SK-N-SH (cell line): ENCODE measurements around the gene ERC2. TPM values are rescaled to one million over a fixed set of nuclear protein-coding genes. Genes with fewer than 3 reads are reported as not detected.

ENCODE experiments used
- CTCF ChIA-PET: fragments of 300-600, 350-600 bp; formaldehyde crosslinking; extraction: SDS; loops from one replicate; lab custom pipeline; 2021; lab: Yijun Ruan, JAX
- POLR2A ChIA-PET: fragments of 350-600 bp; sonication (Branson Sonifier 250); formaldehyde crosslinking; extraction: SDS; loops from one replicate; lab custom pipeline; 2020; ENCODE audit warnings: antibody characterized with exemption, inconsistent platforms; lab: Yijun Ruan, JAX
- DNase-seq: peaks from one replicate; pipeline ENCODE4 v3.0.0; 2012
- H2AFZ ChIP-seq: fragments of 200-600 bp; sonication (generic); 2 replicates; pipeline ENCODE4 v1.8.1; 2016; ENCODE audit warnings: antibody characterized with exemption, mild to moderate bottlenecking, low read depth
- H3F3A ChIP-seq: fragments of 200-600 bp; sonication (generic); replicated peaks from 2 replicates; pipeline ENCODE3; 2016; ENCODE audit warnings: antibody characterized with exemption, mild to moderate bottlenecking; ENCODE audit not compliant: insufficient read depth
- H3K27ac ChIP-seq, 2 experiments: fragments of 200-500 bp in 1 of 2; fragments of 200-600 bp in 1 of 2; sonication (Bioruptor generic) in 1 of 2; sonication (generic), shearing (Covaris generic) in 1 of 2; 2 replicates each; pipeline versions ENCODE4 v1.5.1 to v1.6.1; 2014 to 2016; ENCODE audit warnings: low read depth in 2 of 2, inconsistent platforms in 1 of 2, low read length in 1 of 2, mild to moderate bottlenecking in 1 of 2, mixed read lengths in 1 of 2
- H3K27me3 ChIP-seq: fragments of 200-600 bp; sonication (generic), shearing (Covaris generic); 2 replicates; pipeline ENCODE4 v1.6.1; 2016; ENCODE audit warnings: mixed run types; ENCODE audit not compliant: insufficient read depth
- H3K36me3 ChIP-seq, 2 experiments: fragments of 200-500 bp in 1 of 2; fragments of 200-600 bp in 1 of 2; sonication (Bioruptor generic) in 1 of 2; sonication (generic) in 1 of 2; replicated peaks in 1 of 2; 2 replicates each; pipeline versions ENCODE3 to v1.5.1; 2014 to 2016; ENCODE audit warnings: low read length in 1 of 2, mild to moderate bottlenecking in 1 of 2; ENCODE audit not compliant: insufficient read depth in 2 of 2, control insufficient read depth in 1 of 2
- H3K4me1 ChIP-seq, 2 experiments: fragments of 200-500 bp in 1 of 2; fragments of 200-600 bp in 1 of 2; sonication (Bioruptor generic) in 1 of 2; sonication (generic), shearing (Covaris generic) in 1 of 2; 2 replicates each; pipeline versions ENCODE4 v1.5.1 to v1.6.1; 2014 to 2016; ENCODE audit warnings: low read depth in 1 of 2, low read length in 1 of 2, mixed run types in 1 of 2; ENCODE audit not compliant: insufficient read depth in 2 of 2, control insufficient read depth in 1 of 2
- H3K4me2 ChIP-seq: fragments of 200-600 bp; sonication (generic), shearing (Covaris generic); 2 replicates; pipeline ENCODE4 v1.6.1; 2017; ENCODE audit warnings: mixed run types
- H3K4me3 ChIP-seq, 2 experiments: fragments of 200-500 bp in 1 of 2; fragments of 200-600 bp in 1 of 2; sonication (Bioruptor generic) in 1 of 2; sonication (generic), shearing (Covaris generic) in 1 of 2; 2 replicates each; pipeline versions ENCODE4 v1.5.1 to v1.8.1; 2014 to 2016; ENCODE audit warnings: low read depth in 2 of 2, inconsistent platforms in 1 of 2, low read length in 1 of 2, mild to moderate bottlenecking in 1 of 2, mixed read lengths in 1 of 2, moderate library complexity in 1 of 2
- H3K79me2 ChIP-seq: fragments of 200-600 bp; sonication (generic); 2 replicates; pipeline ENCODE4 v1.8.1; 2017; ENCODE audit warnings: mild to moderate bottlenecking; ENCODE audit not compliant: insufficient read depth
- H3K9ac ChIP-seq: fragments of 200-600 bp; sonication (generic); 2 replicates; pipeline ENCODE4 v1.6.1; 2017; ENCODE audit warnings: mixed run types
- H3K9me2 ChIP-seq: fragments of 200-600 bp; sonication (generic); 2 replicates; pipeline ENCODE4 v1.6.1; 2017; ENCODE audit warnings: mixed run types
- H3K9me3 ChIP-seq: fragments of 200-600 bp; sonication (generic); 2 replicates; pipeline ENCODE4 v1.6.1; 2017; ENCODE audit warnings: mixed run types, mild to moderate bottlenecking, moderate library complexity
- H4K20me1 ChIP-seq: fragments of 200-600 bp; sonication (generic); 2 replicates; pipeline ENCODE4 v1.6.1; 2017; ENCODE audit warnings: mild to moderate bottlenecking, mixed run types; ENCODE audit not compliant: insufficient read depth
- CHD2 ChIP-seq: fragments of 150-350 bp; IDR thresholded peaks from 2 replicates; pipeline ENCODE4 v1.6.1; 2018; ENCODE audit warnings: low read length; ENCODE audit not compliant: partially characterized antibody
- ELF1 ChIP-seq: IDR thresholded peaks from 2 replicates; pipeline ENCODE4 v1.4.0; 2012
- FOXJ3 ChIP-seq: sonication (generic); formaldehyde crosslinking; IDR thresholded peaks from 2 replicates; pipeline ENCODE4 v1.5.1; 2020; ENCODE audit warnings: mild to moderate bottlenecking, missing genetic modification reagents
- MEF2A ChIP-seq: IDR thresholded peaks from 2 replicates; pipeline ENCODE4 v1.4.0; 2012; ENCODE audit warnings: low read depth, borderline replicate concordance
- MXI1 ChIP-seq: IDR thresholded peaks from 2 replicates; pipeline ENCODE4 v1.6.1; 2012; ENCODE audit warnings: mild to moderate bottlenecking, low read depth, low read length, improper control_type of control experiment
- NRF1 ChIP-seq: IDR thresholded peaks from 2 replicates; pipeline ENCODE4 v1.6.1; 2012; ENCODE audit warnings: low read depth, mild to moderate bottlenecking, low read length
- POLR2AphosphoS5 ChIP-seq: IDR thresholded peaks from 2 replicates; pipeline ENCODE4 v1.6.1; 2012; ENCODE audit warnings: low read depth, low read length
- RAD21 ChIP-seq: IDR thresholded peaks from 2 replicates; pipeline ENCODE4 v1.6.1; 2012; ENCODE audit warnings: mild to moderate bottlenecking, low read length
- RCOR1 ChIP-seq: fragments of 150-350 bp; IDR thresholded peaks from 2 replicates; pipeline ENCODE4 v1.6.1; 2017; ENCODE audit warnings: antibody characterized with exemption, low read length
- SIN3A ChIP-seq: IDR thresholded peaks from 2 replicates; pipeline ENCODE4 v1.6.1; 2012; ENCODE audit warnings: low read depth, mild to moderate bottlenecking, low read length, moderate library complexity, borderline replicate concordance
- SMC3 ChIP-seq: IDR thresholded peaks from 2 replicates; pipeline ENCODE4 v1.6.1; 2012; ENCODE audit warnings: low read depth, low read length, improper control_type of control experiment
- TAF1 ChIP-seq: IDR thresholded peaks from 2 replicates; pipeline ENCODE4 v1.6.1; 2012; ENCODE audit warnings: low read depth, mild to moderate bottlenecking, low read length, moderate library complexity, borderline replicate concordance
- YY1 ChIP-seq: IDR thresholded peaks from 2 replicates; pipeline ENCODE4 v1.4.0; 2012; ENCODE audit warnings: low read depth, mild to moderate bottlenecking
- WGBS: methylation state at CpG from one replicate; pipeline ENCODE4 v1.1.6; 2017; ENCODE audit warnings: low lambda C conversion rate; 5-methylcytosine and 5-hydroxymethylcytosine counted together
- polyA plus RNA-seq, 3 experiments: library from polyadenylated mRNA; depleted of rRNA; stranded (reverse); fragments of >200 nt; gene quantifications; 2 replicates each; pipeline ENCODE4 v1.2.3, GENCODE V29; 2012
- TF ChIP-seq, protein P1 (sequence below): IDR thresholded peaks from 2 replicates; pipeline ENCODE4 v1.4.0; 2012; ENCODE audit warnings: low read depth
- TF ChIP-seq, protein P2 (sequence below): IDR thresholded peaks from 2 replicates; pipeline ENCODE4; 2012
- TF ChIP-seq, protein P3 (sequence below): IDR thresholded peaks from 2 replicates; pipeline ENCODE4 v1.4.0; 2012; ENCODE audit warnings: low read depth, borderline replicate concordance

The ERC2 gene
- polyA plus RNA-seq, 1 of the 3 experiments (the other 2 are of a cell fraction), result 1.6 TPM

DNA sequence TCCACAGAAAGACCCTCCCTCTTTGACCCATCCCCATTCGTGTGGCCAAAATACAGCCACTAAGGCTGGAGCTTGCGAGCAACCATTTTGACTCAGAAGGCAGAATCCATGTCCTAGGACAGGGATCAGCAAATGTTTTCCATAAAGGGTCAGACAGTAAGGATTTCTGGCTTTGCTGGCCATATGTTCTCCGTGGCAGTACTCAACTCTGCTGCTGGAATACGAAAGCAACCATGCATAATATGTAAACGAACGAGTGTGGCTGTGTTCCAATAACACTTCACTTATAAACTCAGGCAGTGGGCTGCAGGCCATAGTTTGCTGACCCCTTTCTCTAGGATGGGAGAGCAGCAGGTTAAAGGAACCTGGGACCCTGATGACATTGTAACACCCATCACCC is 903.5 kb downstream of the ERC2 start:
- Histone ChIP-seq H3K27ac (no peak overlapping the region), H2AFZ (no peak overlapping the region), H3K4me2 (no peak overlapping the region), H3K36me3 (no peaks in the 10 kb centered on the region), H3K4me3 (no peak overlapping the region), H3F3A (no peaks in the 10 kb centered on the region), H3K79me2 (no peaks in the 10 kb centered on the region), H3K4me1 (no peaks in the 10 kb centered on the region; a peak in 1 of 4 replicates), H3K27me3 (no peaks in the 10 kb centered on the region), H3K9me2 (no peaks in the 10 kb centered on the region), H3K9me3 (no peaks in the 10 kb centered on the region), H3K9ac (no peak overlapping the region), H4K20me1 (no peaks in the 10 kb centered on the region)
- WGBS, result 67% methylated on average over 6 of the region's 6 CpGs
- POLR2A ChIA-PET, result no interaction called here
- CTCF ChIA-PET, result interaction anchor here (1.3 kb wide), 1 partner anchor 78 kb away, joined by 4 read pairs; no protein-coding TSS in a partner anchor
- TF ChIP-seq YY1 (no peak), RCOR1 (no peak), FOXJ3 (CRISPR knock-in tag) (no peak)
- DNase-seq, result no peak

DNA sequence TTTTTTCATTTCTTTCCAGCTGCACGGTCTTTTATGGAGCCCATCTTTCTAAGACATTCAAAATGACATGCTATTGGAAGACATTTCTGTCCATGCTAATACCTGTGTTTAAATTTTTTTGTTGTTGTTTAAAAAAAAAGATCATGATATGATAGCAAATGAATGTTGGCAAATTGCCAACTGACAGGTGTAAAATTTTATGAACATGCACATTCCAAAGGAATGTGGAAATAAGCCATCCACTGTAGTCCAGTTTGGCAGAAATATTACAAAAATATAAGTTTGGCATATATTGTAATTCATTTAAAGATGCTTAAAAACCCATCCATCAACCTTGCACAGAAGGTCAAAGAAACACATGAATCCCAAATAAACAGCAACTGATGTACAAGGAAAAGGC is 905.6 kb downstream of the ERC2 start:
- DNase-seq, result no peak
- Histone ChIP-seq H3K27ac (no peak overlapping the region), H3K4me3 (no peak overlapping the region), H3K4me1 (no peaks in the 10 kb centered on the region; a peak in 2 of 4 replicates), H3K9ac (no peak overlapping the region), H2AFZ (no peak overlapping the region), H3K36me3 (no peaks in the 10 kb centered on the region), H3F3A (no peaks in the 10 kb centered on the region), H3K27me3 (no peaks in the 10 kb centered on the region), H4K20me1 (no peaks in the 10 kb centered on the region), H3K79me2 (no peaks in the 10 kb centered on the region), H3K4me2 (no peak overlapping the region), H3K9me3 (no peaks in the 10 kb centered on the region), H3K9me2 (no peaks in the 10 kb centered on the region)
- CTCF ChIA-PET, result interaction anchor here (0.6 kb wide), 1 partner anchor 558 kb away, joined by 3 read pairs; no protein-coding TSS in a partner anchor
- POLR2A ChIA-PET, result no interaction called here
- WGBS, result 73% methylated on average over 1 of the region's 1 CpG
- TF ChIP-seq, protein P1, sequence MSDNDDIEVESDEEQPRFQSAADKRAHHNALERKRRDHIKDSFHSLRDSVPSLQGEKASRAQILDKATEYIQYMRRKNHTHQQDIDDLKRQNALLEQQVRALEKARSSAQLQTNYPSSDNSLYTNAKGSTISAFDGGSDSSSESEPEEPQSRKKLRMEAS, result no peak
- TF ChIP-seq ELF1, result no peak
- no peak for TF ChIP-seq CHD2
- TF ChIP-seq RAD21, result no peak
- TF ChIP-seq, protein P2, sequence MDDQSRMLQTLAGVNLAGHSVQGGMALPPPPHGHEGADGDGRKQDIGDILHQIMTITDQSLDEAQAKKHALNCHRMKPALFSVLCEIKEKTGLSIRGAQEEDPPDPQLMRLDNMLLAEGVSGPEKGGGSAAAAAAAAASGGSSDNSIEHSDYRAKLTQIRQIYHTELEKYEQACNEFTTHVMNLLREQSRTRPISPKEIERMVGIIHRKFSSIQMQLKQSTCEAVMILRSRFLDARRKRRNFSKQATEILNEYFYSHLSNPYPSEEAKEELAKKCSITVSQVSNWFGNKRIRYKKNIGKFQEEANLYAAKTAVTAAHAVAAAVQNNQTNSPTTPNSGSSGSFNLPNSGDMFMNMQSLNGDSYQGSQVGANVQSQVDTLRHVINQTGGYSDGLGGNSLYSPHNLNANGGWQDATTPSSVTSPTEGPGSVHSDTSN, result no peak
- TF ChIP-seq MXI1, result no peak
- no peak for TF ChIP-seq SIN3A
- TF ChIP-seq RCOR1, result no peak
- no peak for TF ChIP-seq FOXJ3 (CRISPR knock-in tag)
- TF ChIP-seq TAF1, result no peak
- no peak for TF ChIP-seq POLR2AphosphoS5
- TF ChIP-seq NRF1, result no peak
- TF ChIP-seq MEF2A, result no peak
- no peak for TF ChIP-seq SMC3
- TF ChIP-seq, protein P3, sequence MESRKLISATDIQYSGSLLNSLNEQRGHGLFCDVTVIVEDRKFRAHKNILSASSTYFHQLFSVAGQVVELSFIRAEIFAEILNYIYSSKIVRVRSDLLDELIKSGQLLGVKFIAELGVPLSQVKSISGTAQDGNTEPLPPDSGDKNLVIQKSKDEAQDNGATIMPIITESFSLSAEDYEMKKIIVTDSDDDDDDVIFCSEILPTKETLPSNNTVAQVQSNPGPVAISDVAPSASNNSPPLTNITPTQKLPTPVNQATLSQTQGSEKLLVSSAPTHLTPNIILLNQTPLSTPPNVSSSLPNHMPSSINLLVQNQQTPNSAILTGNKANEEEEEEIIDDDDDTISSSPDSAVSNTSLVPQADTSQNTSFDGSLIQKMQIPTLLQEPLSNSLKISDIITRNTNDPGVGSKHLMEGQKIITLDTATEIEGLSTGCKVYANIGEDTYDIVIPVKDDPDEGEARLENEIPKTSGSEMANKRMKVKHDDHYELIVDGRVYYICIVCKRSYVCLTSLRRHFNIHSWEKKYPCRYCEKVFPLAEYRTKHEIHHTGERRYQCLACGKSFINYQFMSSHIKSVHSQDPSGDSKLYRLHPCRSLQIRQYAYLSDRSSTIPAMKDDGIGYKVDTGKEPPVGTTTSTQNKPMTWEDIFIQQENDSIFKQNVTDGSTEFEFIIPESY, result no peak
